ENCODE measurements around the gene ECE1.
A peak's percentile ranks its signal among the peaks of the same experiment; 100 is the strongest.
"Not testable (repeated sequence)": the region's sequence is repeated elsewhere in the genome, so short reads cannot be mapped to it uniquely, and the experiment has no call there.

ECE1 gene

GRCh38 chr1:21192871-21193270, 97.4 kb downstream of the ECE1 start:
- TF ChIP-seq SPI1 (IDR thresholded peaks at IDR 0.05; ENCODE audit: low read depth, low read length) = no peak
- no peak for TF ChIP-seq PAX5 (IDR thresholded peaks at IDR 0.05; ENCODE audit: insufficient read depth, low read length, severe bottlenecking)
- TF ChIP-seq POU2F2 (IDR thresholded peaks at IDR 0.05; ENCODE audit: low read depth, low read length) = no peak
- TF ChIP-seq TAF1 (IDR thresholded peaks at IDR 0.05; ENCODE audit: low read depth, low read length) = no peak
- DNase-seq (ENCODE audit: insufficient read length, low spot score) (no peak), FAIRE-seq (no peak)

- FAIRE-seq = no peak
- no peak for DNase-seq (ENCODE audit: insufficient read length, low spot score)
- TF ChIP-seq PAX5 (IDR thresholded peaks at IDR 0.05; ENCODE audit: insufficient read depth, low read length, severe bottlenecking) (no peak), TAF1 (IDR thresholded peaks at IDR 0.05; ENCODE audit: low read depth, low read length) (no peak), POLR2A (IDR thresholded peaks at IDR 0.05; ENCODE audit: low read depth, low read length) (no peak), POLR2AphosphoS5 (IDR thresholded peaks at IDR 0.05; ENCODE audit: low read depth, low read length) (no peak)
Observed at GRCh38 chr1:21192284-21192683, 98.0 kb downstream of the ECE1 start.

- not testable (repeated sequence) for DNase-seq (ENCODE audit: insufficient read length, low spot score); FAIRE-seq
Observed at GRCh38 chr1:21190771-21191170, 99.5 kb downstream of the ECE1 start.

- no peak for FAIRE-seq
Observed at GRCh38 chr1:21189906-21190500, 100.3 kb downstream of the ECE1 start.

GRCh38 chr1:21189421-21189820, 100.8 kb downstream of the ECE1 start:
- TF ChIP-seq TAF1 (IDR thresholded peaks at IDR 0.05; ENCODE audit: low read depth, low read length) (no peak), PAX5 (IDR thresholded peaks at IDR 0.05; ENCODE audit: insufficient read depth, low read length, severe bottlenecking) (no peak), POLR2AphosphoS5 (IDR thresholded peaks at IDR 0.05; ENCODE audit: low read depth, low read length) (no peak), POLR2A (IDR thresholded peaks at IDR 0.05; ENCODE audit: low read depth, low read length) (no peak), POU2F2 (IDR thresholded peaks at IDR 0.05; ENCODE audit: low read depth, low read length) (no peak), SPI1 (IDR thresholded peaks at IDR 0.05; ENCODE audit: low read depth, low read length) (no peak)
- FAIRE-seq (no peak), DNase-seq (ENCODE audit: insufficient read length, low spot score) (no peak)

More at GRCh38 chr1:21189906-21190500, 100.3 kb downstream of the ECE1 start:
- TF ChIP-seq TAF1 (IDR thresholded peaks at IDR 0.05; ENCODE audit: low read depth, low read length) = no peak
- no peak for DNase-seq (ENCODE audit: insufficient read length, low spot score)

- DNase-seq (ENCODE audit: insufficient read length, low spot score) (no peak), FAIRE-seq (no peak)
Observed at GRCh38 chr1:21188235-21188634, 102.0 kb downstream of the ECE1 start.

GRCh38 chr1:21185221-21185731, 105.0 kb downstream of the ECE1 start:
- FAIRE-seq = no peak
- TF ChIP-seq PAX5 (IDR thresholded peaks at IDR 0.05; ENCODE audit: insufficient read depth, low read length, severe bottlenecking) = no peak
- TF ChIP-seq POLR2A (IDR thresholded peaks at IDR 0.05; ENCODE audit: low read depth, low read length) = no peak
- no peak for TF ChIP-seq TAF1 (IDR thresholded peaks at IDR 0.05; ENCODE audit: low read depth, low read length)
- no peak for DNase-seq (ENCODE audit: insufficient read length, low spot score)

More at GRCh38 chr1:21188235-21188634, 102.0 kb downstream of the ECE1 start:
- TF ChIP-seq POLR2AphosphoS5 (IDR thresholded peaks at IDR 0.05; ENCODE audit: low read depth, low read length) = no peak
- no peak for TF ChIP-seq TAF1 (IDR thresholded peaks at IDR 0.05; ENCODE audit: low read depth, low read length)
- TF ChIP-seq PAX5 (IDR thresholded peaks at IDR 0.05; ENCODE audit: insufficient read depth, low read length, severe bottlenecking) = no peak
- no peak for TF ChIP-seq SPI1 (IDR thresholded peaks at IDR 0.05; ENCODE audit: low read depth, low read length)
- no peak for TF ChIP-seq POLR2A (IDR thresholded peaks at IDR 0.05; ENCODE audit: low read depth, low read length)
- TF ChIP-seq POU2F2 (IDR thresholded peaks at IDR 0.05; ENCODE audit: low read depth, low read length) = no peak

GRCh38 chr1:21184276-21184675, 106.0 kb downstream of the ECE1 start:
- DNase-seq (ENCODE audit: insufficient read length, low spot score) (no peak), FAIRE-seq (peak; percentile 50)
- TF ChIP-seq SPI1 (IDR thresholded peaks at IDR 0.05; ENCODE audit: low read depth, low read length) = 0 out of 2 replicates have a peak, but pooled peaks have one; percentile 27
- TF ChIP-seq TAF1 (IDR thresholded peaks at IDR 0.05; ENCODE audit: low read depth, low read length) = no peak
- no peak for TF ChIP-seq POU2F2 (IDR thresholded peaks at IDR 0.05; ENCODE audit: low read depth, low read length)
- TF ChIP-seq POLR2AphosphoS5 (IDR thresholded peaks at IDR 0.05; ENCODE audit: low read depth, low read length) = no peak
- no peak for TF ChIP-seq POLR2A (IDR thresholded peaks at IDR 0.05; ENCODE audit: low read depth, low read length)
- no peak for TF ChIP-seq PAX5 (IDR thresholded peaks at IDR 0.05; ENCODE audit: insufficient read depth, low read length, severe bottlenecking)

- TF ChIP-seq SPI1 (IDR thresholded peaks at IDR 0.05; ENCODE audit: low read depth, low read length) = peak; percentile 28; the same call in 1 of the 2 replicates
- TF ChIP-seq POLR2AphosphoS5 (IDR thresholded peaks at IDR 0.05; ENCODE audit: low read depth, low read length) = no peak
- DNase-seq (ENCODE audit: insufficient read length, low spot score) (no peak), FAIRE-seq (no peak)
Observed at GRCh38 chr1:21182181-21182731, 108.0 kb downstream of the ECE1 start.

- not testable (repeated sequence) for FAIRE-seq; DNase-seq (ENCODE audit: insufficient read length, low spot score)
Observed at GRCh38 chr1:21178271-21178670, 112.0 kb downstream of the ECE1 start.
